HS-5 (cell line): ENCODE measurements around the gene LTBP1.

Experiments
- DNase-seq: peaks from one replicate; pipeline ENCODE4 v3.0.0-alpha.2; 2012; ENCODE audit warnings: low read depth

LTBP1 gene

DNA sequence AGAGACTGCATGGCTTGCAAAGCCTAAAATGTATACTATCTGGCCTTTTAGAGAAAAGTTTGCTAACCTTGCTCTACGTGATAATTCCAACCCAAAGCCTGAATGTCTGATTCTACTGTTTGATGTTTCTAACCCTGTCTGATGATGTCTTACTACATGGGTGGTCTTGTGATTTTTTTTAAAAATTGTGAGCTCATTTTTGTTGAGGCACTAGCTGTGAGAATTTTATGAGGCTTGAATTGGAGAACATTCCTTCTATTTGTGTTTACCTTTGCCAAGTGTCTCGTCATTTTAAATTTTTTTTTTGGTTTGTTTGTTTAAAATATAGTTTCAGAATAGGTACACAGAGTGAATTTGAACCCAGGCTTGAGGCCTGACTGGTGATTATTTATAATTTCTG is 15.2 kb upstream of the LTBP1 start:
- no peak for DNase-seq

DNA sequence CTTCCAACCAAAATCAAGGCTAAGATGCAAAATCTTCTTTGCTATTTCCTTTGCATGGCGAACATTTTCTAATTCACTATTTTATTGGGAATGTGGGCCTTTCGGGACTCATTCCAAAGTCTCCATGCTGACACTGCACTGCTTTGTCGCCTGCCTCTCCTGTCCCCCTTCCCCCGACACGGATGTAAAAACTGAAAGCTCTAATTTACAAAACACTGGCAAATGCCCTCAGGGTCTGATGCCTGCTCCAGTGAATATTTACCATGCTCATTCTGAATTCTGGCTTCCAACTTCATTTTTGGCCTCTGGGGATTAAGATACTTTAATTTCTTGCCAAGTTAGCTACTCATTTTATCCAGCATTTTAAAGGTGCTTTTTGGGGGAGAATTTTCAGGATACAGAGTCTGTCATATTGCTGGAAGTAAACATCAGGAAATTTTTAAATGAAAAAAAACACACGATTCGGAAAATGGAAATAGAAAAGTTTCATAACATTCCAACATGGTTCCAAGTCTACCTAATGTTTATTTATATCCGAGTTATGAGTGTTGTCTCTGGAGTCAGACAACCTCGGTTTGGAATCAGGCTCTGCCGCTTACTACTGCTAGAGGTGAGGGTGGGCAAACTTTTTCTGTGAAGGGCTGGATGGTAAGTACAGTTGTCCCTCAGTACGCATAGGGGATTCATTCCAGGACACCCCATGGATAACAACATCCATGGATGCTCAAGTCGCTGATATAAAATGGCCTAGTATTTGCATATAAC is 14.6 kb upstream of the LTBP1 start:
- no peak for DNase-seq

DNA sequence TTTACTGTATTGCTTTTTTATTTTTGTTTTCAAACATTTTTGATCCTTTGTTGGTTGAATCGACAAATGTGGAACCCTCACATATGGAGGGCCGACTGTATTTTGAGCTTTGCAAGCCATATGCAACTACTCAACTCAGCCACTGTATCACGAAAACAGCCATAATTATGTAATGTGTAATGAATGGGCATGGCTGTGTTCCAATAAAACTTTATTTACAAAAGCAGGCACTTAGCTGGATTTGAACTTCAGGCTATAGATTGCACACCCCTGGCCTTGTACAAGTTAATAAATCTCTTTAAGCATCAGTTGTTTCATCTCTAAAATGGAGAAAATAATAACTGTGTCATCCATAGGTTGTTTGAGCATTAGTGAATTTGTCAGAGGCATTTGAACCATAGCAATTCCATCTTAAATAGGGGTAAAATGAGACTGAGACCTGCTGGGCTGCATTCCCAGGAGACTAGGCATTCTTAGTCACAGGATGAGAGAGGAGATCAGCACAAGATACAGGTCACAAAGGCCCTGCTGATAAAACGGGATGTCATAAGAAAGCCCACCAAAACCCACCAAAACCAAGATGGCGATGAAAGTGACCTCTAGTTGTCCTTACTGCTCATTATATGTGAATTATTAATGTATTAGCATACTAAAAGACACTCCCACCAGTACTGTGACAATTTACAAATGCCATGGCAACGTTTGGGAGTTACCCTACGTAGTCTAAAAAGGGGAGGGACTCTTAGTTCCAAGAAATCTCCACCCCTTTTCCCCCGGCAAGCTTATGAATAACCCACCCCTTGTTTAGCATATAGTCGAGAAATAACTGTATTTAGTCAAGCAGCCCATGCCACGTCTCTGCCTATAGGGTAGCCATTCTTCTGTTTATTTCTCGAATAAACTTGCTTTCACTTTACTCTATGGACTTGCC is 13.7 kb upstream of the LTBP1 start:
- no peak for DNase-seq

DNA sequence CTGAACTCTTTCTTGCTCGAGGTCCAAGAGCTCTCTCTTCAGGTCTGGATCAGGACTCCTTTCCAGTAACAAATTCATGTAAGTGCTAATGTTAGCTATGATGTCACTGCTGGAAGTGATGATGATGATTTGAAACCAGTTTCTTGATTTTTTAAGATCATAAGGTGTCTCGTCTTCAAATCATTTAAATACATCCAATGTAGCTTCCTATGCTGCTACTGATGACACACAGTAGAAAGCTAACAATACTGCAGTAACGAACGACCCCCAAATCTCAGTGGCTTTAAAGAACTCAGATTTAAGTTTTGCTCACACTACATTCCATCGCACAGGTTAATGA is 13.0 kb upstream of the LTBP1 start:
- DNase-seq: no peak

DNA sequence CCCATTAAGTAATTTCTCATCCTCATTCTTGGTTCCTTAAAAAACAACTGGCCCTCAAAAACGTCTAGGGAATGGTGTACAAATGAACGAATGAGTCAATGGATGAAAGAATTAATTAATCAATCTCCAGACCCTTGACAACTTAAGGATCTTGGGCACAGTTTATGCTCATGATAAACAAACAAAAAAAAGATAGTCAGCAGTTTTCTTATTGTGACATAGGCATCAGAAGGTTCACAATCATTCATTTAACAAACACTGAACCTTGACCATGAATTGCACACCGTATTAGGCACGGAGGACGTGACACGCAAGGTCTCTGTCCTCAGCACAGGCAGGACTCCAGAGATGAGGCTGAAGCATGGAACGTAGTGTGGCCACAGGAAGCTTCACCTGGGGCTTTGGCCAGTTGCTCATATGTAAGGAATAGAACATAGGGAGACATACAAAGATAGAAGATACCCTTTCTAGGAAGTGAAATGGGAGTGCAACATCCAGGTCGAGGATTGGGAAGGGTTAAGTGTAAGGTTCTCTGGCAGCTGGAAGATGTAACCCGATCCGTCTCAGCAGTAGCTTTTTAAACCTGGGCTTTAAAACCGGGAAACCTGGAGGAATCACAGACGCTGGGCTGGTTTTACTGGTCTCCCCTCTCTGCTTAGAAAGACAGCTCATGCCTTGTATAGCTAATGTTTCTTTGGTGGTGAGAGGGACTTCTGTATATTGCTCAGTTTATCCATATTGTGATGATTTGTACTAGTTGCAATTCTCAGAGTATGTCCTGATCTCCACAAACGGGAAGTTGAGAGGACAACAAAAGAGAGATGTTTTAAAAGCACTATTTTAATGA is 8.9 kb upstream of the LTBP1 start:
- no peak for DNase-seq

DNA sequence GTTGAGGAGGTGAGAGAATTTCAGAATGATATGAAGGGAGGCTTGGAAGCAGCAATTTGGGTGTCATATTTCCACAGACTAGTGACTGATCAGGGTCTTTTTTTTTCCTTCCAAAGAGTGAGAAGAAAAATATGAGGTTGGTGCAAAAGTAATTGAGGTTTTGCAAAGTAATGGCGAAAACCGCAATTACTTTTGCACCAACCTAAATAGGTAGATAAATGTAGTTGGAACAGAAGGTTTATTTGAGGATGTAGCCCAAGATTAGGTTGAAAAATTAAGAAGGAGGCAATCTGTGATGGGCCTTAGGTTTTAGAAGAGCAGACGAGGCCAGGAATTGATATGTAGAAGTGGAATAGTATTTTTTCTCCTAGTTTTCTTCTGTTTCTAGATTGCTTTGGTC is 7.8 kb upstream of the LTBP1 start:
- DNase-seq: no peak

DNA sequence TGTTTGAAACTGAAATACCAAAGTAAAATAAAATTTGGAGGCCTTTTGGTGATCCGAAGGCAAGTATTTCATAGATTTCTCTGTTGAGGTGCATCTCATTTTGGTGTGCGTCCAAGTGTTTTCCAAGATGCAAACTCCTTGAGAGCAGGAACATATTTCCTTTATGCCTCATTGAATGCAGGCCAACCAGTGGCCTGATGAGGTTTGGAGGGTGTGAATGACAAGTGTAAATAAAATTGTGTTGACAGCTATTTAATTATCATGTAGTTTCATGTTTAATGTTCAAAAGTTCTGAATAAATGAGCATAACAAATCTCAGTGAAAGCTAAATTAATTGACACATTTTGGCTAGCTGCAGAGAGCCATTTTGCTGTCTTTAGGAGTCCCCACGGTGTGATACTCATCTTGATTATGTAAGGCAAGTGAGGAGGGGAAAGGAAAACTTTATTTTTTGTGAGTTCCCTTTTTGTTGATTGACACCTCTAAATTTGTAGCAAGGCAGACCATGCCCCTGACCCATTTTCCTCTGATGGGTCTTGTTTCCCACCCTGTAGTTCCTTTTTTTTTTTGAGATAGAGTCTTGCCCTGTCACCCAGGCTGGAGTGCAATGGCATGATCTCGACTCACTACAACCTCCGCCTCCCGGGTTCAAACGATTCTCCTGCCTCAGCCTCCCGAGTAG is 6.3 kb upstream of the LTBP1 start:
- DNase-seq: no peak

DNA sequence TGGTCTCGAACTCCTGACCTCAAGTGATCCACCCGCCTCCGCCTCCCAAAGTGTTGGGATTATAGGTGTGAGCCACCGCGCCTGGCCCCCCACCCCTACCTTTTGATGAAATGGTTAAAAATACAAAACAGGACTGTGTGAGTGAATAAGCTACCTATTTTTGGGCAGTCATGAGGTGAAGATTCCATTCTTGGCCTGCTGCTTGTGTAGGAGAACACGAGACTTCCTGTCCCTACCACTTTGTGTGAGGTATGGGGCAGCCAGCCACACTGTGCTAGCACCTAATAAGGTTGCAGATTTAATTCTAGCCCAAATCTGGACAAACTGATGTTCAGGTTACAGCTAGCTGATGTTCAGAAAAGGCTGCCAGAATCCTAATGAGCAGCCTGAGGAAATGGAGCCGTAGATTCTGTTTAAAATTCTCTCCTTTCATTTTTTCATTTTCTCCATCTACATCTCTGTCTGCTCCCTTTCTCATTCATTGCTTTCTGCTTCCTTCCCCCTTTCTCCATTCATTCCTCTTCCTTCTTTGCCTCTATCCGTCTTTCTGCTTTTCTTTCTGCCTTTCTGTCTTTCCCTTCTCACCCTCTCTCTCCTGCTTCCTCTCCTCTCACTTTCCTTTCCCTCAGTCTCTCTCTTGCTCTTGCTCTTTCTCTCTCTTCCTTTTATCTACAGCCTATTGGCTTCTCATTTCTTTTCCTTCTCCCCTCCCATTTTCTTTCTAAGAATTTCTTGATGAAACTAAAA is 4.6 kb upstream of the LTBP1 start:
- no peak for DNase-seq

DNA sequence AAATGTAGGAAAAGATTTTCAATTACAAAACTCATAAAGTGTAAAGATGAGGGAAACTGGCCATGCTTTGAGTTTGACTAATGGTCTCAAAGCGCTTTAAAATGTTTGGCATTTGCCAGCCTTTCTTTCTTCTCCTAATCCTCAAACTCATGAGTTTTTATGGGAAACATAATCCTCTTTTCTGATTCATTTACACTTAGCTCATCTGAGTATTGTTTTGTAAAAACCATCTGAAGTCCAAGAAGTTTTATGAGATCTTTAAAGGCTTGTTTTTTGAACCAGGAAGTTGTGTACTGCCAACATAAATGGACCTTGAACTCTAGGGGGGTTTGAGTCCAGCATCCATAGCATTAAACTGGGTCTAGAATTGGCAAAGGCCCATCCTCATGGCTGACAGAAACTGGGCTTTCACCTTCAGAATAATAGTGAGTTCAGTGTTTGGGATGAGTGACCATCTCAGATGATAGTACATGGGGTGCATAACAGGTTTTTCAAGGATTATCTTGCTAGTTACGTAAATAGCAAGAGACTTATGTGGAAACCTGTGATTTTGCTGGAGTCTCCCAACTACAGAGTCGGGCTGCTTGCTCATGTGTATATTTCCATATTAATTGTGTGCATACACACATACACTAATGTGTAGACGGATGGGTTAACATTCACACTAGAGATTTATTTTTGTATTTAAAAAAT is 3.8 kb upstream of the LTBP1 start:
- no peak for DNase-seq

DNA sequence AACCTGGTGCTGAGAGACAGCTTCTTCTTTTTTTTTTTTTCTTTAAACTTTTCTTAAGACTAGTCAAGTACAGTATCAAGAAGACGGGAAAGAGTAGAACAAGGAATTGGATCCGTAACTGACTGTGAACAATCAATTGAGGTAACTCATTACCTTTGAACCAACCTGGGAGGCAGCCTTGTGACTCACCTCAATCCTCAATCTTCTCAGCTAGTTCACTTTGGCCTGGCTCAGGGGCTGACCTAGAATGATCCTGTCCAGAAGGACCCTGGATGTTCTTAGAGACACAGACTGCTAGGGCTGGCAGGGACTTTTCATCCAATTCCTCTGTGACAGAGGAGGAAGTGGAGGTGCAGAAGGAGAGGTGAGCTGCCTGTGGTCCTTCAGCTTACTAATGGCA is 1.5 kb upstream of the LTBP1 start:
- no peak for DNase-seq

DNA sequence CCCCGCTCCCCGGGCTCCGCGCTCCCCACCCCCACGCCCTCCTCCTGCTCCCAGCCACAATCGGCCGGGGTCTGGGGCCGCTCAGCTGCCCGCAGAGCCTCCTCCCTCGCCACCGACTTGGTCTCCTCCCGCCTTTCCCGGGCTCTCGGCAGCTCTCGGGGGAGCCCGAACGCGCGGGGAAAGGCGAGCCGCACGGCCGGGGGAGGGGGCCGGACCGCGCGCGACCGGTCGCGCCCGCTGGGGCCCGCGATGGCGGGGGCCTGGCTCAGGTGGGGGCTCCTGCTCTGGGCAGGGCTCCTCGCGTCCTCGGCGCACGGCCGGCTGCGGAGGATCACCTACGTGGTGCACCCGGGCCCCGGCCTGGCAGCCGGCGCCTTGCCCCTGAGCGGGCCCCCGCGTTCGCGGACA is 327 bp downstream of the LTBP1 start:
- no peak for DNase-seq

DNA sequence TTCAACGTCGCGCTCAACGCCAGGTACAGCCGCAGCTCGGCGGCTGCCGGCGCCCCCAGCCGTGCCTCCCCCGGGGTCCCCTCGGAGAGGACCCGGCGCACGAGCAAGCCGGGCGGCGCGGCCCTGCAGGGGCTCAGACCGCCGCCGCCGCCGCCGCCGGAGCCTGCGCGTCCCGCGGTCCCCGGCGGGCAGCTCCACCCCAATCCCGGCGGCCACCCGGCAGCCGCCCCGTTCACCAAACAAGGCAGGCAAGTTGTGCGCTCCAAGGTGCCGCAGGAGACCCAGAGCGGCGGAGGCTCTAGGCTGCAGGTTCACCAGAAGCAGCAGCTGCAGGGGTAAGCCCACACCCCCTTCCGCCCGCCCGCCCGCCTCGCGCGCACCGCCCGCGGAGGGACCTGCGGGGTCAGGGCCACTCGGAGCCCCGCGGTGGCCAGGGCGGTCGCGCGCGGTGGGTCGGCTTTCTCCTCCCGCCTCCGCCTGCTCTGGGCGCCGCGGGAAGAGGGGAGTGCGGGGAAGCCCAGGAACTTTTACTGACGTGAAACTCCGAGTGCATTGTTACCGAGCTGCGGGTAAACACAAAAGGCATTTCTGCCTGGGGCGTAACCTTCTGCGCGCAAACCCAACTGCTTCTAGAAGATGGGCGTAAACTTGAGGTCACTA is 861 bp downstream of the LTBP1 start:
- no peak for DNase-seq

DNA sequence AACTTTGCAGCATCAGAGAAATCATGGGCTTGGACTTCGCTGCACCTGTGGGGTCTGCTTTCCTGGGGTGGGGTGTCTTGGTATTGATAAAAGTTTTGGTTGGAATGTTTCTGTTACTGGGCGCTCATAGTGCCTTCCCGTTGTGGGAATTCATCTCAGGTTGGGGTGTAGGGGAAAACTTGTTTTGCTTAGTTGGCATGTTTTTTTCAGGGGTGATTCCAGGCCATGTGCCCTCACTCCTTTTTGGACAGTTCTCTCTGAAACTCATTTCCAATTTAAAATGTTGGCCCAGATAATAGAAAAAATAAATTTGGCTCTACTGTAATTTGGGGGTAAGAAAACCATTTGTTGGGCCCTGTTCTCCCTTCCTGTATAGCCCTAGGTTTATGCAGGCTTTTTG is 1.5 kb downstream of the LTBP1 start:
- no peak for DNase-seq

DNA sequence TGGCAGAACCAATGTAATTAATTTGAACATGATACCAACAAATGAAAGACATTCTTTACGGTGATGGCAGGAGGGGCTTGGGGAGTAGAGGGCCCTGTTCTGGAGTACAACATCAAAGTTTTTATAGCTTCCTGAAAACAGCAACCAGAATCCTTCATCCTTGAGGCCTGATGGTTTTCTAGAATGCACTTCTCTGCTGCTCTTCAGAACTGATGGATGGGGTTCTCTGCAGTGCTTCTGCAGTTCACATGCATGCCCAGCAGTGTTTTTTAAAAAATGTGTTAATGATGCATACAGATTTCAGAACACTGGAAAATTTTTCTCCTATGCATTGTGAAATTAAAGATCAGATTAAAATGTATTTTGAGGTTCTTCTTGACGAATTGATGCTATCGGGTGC is 2.5 kb downstream of the LTBP1 start:
- no peak for DNase-seq

DNA sequence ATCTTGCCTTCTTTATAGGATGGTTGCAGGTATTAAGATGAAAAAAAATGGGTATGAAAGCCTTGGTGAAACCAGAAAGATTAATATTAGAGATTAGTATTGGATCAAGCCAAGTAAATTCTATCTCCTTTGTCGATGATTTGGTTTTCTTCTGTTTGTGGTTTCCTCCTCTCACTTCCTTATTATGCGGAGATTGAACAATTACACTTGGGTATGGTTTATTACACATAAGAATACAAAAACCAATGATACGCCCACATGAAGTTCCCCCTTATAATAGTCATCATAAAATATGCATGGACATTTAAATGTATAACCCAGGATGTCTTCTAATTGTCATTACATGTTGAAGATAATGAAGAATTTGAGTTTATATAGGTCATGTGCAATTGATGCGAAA is 4.9 kb downstream of the LTBP1 start:
- no peak for DNase-seq

DNA sequence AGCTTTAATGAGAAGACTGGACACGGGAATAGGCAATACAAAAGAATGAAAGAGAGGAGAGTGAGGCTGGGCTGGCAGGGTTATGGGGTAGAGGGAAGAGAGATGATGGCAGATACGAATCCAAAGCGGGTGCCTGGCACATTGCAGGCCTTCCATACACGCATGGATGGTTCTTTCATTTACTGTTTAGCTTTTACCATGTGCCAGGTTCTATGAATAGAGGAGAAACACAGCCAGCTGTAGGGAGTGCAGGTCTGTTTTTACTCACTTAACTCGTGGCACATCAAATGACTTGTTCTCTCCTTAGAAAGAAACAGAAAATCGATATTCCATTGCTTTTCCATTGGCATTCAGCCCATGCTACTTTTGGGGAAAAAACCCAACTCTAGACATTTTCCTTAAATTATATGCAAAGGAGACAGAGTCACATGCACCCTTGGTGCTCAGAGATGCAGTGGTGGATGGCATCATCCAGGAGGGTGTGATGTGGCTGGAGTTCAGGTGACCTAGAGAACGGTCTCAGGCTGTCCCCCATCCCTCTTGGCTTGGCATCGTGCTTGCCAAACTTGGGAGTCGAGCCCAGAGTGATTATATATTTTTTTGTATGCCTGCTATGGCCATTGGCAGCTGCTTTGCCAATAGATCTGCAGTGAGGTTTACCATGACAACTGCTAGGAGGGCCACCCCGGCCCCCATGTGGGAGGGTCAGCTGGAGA is 6.2 kb downstream of the LTBP1 start:
- DNase-seq: no peak

DNA sequence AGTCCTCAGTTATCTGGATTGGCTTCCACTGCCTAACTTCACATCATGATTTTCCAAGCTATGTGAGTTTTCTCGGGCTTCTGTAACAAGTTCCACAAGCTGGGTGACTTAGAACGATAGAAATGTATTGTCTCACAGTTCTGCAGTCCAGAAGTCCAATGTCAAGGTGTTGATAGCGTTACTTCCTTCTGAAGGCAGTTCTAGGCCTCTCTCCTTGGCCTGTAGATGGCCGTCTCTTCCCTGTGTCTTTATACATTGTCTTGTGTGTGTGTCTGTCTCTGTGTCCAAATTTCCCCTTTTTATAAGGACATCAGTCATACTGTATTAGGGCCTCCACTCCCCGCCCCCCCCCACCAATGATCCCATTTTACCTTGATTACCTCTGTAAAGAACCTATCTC is 7.5 kb downstream of the LTBP1 start:
- DNase-seq: no peak

DNA sequence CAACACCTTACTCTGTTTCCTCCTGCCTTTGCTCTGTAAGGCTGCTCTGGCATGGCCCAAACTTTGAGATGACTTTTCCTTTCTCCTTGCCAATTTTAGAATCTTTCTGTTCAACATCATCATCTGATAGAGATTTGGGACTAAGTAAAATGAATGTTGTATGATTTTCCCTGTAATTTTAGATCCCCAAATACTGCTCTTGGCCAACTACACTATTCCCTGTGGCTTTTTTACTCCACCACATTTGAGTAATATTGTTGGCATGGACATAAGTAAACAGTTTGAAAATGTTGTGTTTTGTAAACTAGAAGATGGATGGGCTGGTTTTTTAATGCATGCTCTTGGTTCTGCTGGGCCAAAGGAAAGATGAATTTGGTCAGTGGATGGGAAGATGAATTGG is 12.1 kb downstream of the LTBP1 start:
- no peak for DNase-seq

DNA sequence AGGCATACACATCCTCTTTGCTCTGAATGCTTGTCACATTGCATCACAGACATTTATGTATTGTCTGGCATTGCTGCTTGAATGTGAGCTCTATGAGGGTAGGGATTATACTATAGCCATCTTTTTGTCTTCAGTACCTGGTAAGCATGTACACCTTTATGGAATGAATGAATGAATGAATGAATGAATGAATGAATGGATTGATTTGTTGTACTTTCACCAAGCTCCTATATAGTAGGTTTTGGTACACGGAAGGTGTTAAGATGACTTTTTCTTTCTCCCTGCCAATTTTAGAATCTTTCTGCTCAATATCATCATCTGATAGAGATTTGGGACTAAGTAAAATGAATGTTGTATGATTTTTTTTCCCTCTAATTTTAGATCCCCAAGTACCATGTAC is 13.5 kb downstream of the LTBP1 start:
- DNase-seq: no peak
